DMS153 treated with DMSO at 0.1 percent for 48 hours (cell line): ENCODE results near the gene NRCAM.

Experiments used
- DNase-seq: peaks from one replicate; lab custom pipeline; 2025; ENCODE audit not compliant: unreplicated experiment; lab: John Stamatoyannopoulos, UW

The NRCAM gene

DNA sequence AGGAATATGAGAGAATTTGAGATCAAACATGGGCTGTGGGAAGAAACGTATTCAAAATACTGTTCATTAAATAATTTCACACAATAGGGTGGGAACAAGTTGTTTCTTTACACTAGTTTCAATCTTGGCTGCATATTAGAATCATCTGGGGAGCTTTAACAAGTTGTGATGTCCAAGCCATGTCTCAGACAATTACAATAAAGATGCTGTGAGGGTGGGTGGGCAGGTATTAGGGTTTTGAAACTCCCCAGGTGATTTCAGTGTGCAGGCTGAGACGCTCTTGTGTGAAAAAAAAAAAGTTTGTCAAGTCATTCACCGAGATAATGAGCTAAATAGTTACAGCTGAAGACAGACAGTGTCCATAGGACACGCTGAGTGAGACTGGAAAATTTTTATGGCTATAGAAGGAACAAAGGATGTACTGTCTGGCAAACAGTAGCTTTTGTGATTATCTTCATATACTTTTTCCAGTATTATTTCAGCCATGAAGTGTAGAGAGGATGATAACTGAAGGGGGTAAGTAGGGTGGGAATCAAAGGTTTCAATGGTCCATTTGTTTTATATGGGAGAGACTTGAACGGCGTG lies 313.5 kb downstream of the NRCAM start:
- DNase-seq, result no peak

DNA sequence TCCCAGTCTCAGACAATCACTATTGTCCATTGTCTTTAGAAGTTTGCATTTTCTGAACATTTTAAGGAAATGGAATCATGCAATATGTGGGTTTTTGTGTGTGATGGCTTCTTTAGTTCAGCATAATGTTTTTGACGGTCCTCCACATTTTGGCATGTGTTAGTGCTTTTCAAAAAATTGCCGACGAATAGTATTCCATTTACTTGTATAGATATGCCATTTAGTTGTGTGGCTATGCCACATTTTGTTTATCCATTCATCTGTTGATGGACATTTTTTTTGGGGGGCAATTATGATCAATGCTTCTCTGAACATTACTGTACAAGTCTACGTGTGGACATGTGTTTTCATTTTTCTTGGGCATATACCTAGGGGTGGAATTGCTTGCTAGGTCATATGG lies 314.1 kb downstream of the NRCAM start:
- no peak for DNase-seq

DNA sequence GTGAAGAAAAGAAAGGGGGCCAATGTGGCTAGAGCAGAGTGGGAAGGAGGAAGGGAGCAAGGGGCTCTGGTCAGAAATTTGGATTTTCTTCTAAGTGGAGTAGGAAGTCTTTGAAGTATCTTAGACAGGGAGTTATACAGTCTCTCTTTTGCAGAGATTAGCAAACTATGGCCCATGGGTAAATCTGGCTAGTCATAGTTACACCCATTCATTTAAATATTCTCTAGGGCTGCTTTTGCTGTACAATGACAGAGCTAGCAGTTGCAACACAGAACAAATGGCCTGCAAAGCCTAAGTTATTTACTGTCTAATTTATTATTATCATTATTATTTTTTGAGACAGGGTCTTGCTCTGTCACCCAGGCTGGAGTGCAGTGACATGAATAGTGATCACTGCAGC lies 315.6 kb downstream of the NRCAM start:
- DNase-seq, result no peak

DNA sequence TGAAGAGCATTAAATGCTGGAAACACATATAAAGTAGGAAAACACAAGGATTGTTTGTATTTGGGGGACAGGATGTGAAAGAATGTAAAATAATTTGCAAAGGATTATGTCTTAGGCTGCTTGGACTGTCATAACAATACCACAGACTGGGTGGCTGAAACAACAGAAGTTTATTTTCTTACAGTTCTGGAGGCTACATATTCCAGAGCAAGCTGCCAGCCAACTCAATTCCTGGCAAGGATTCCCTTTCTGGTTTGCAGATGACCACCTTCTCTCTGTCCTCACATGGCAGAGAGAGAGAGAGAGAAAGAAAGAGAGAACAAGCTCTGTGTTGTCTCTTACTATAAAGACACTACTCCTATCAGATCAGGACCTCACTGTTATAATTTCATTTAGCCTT lies 317.3 kb downstream of the NRCAM start:
- no peak for DNase-seq

DNA sequence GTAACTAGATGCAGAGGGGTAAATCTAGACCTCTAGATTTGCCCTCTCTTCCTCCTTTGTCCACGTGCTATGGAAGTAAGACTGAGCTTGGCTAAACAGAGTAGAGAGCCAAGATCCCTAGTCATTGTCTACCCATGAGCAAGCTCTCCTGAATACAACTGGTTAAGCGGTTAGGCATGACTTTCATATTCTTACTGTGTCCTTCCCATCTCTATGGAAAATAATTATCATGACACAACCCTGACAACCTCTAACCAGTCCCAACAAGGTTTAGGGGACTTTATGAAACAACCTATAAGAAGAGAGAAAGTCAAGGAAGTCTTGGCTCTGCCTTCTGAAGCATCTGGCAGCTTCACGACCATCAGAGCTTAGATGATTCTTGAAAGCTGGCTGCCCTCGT lies 318.2 kb downstream of the NRCAM start:
- DNase-seq, result no peak

DNA sequence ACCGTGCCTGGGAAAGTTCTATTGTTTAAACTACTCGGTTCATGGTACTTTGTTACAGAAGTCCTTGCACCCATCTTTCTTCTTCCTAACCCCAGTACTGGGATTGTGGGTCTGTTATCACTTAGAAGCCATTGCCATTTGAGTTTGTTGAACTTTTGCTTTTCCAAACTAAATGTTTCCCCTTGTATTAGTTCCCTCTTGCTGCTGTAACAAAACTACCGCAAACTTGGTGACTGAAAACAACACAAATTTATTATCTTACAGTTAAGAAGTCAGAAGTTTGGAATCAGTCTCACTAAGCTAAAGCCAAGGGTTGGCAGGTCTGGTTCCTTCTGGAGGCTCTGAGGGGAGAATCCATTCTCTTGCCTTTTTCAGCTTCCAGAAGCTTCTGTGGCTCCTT lies 319.2 kb downstream of the NRCAM start:
- no peak for DNase-seq

DNA sequence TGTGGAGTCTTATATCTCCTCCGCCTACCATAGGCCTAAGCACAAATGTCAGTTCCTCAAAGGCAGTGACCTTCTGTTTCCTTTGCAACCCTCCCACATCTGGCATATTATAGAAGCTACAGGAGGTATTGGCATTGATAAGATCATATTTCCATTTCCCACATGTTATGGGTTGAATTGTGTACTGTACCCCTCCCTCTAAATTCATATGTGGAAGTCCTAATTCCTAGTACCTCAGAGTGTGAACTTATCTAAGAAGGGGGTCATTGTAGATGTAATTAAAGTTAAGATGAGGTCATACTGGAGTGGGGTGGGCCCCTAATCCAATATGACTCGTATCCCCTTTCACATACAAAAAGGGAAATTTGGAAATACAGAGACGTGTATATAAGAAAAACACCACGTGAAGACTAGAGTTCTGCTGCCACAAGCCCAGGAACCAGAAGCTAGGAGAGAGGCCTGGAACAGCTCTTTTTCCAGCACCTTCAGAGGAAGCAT lies 320.0 kb downstream of the NRCAM start:
- no peak for DNase-seq

DNA sequence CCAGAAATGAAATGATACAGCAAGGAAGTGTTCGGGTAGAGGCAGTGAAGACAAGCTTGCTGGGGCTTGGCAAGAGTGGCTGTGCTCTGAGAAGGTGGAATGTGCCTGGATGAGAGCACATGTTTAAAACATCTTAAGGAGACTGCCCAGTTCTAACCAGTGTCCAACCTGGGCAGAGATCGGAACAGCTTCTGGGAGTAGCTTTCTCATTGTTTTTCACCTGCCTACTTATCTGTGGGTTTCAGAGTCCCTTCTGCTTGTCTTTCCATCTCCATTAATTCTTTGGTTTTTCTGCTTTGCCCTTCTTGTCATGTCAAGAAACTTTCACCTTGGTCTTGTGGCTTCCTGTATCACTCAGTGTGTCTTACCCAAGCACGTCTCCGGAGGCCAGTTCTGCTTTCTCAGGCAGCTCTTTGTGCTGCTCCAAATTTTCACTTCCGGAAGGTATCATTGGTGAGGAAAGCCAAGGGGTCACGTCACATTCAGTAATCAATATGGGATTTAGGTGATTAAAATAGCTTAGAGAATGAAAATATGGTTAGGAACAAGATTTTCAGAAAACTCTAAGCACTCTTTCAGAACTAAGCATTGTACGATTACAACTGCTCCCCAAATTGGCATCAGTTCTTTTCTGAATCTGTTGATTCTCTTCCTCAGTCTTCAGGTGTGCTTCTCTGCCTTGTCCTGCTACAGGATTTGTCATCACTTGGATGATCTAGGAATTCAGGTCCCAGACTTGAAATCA lies 320.6 kb downstream of the NRCAM start:
- no peak for DNase-seq

DNA sequence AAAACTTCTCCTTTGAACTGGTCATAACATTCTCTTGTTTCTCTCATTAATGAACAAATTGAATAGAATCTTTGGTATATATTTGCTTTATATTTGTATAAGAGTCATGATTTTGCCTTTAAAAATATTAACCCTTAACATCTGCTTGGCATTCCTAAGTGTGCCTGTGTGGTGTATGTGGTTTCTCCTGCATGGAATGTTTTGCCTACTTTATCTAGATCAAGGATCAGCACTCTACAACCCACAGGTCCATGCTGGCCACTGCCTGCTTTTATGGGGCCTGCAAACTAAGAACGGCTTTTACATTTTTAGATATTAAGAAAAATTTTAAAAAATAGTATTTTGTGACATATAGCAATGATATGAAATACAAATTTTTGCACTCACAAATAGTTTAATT lies 321.8 kb downstream of the NRCAM start:
- DNase-seq, result no peak

DNA sequence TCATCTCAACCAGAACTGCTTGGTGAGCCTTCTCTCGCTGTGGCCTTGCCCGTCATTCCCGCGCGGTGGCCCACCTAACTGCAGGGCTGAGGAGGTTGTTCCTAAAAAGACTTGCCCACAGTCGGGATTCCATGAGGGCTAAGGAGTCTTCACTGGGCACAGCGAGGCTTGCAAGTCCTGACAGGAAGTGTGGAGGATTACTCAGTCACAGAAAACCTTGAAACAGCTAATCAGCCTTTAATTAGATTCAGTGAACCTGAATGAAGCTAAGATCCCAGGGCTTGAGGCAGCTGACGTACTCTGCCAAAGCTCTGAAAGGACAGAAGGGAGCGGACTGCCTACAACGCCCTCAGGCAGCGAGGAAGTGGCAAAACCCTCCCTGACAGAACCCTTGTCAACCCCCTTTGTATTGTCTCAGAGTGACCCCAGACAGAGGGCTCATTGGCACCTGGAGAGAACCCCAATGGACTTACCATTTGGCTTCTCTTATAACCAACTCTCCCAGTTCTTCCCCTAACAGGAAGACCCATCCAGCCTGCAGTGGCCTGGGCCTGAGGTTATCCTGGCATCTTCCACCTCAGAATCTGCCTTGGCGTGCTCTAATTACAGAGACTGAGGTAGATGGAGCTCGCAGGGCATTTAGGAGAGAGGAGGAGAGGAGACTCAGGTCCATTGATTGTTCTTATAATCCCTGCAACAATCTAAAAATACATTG lies 323.5 kb downstream of the NRCAM start:
- no peak for DNase-seq

DNA sequence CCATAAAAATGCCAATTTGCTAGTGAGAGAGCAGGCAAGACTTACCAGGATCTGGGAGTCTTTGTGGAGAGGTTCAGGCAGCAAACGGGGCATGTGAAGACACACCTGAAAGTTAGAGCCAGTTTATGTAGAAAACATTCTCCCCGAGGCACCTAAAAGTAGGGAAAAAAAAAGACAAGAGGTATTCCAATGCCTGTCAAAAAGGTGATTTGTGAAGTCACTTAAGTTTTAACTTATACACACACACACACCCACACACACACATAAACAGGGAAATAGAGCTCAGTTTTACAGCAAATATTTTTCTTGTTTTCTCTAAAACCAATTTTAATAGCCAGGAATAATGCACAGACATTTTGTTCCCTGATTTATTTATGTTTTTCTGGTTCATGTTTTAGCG lies 326.0 kb downstream of the NRCAM start, which contains the start of gene LAMB4:
LAMB4 (minus strand) TSS at position 101 of the 400 bp plus-strand sequence. CDS start 7,197 bp downstream, outside the sequence.
- DNase-seq, result no peak

DNA sequence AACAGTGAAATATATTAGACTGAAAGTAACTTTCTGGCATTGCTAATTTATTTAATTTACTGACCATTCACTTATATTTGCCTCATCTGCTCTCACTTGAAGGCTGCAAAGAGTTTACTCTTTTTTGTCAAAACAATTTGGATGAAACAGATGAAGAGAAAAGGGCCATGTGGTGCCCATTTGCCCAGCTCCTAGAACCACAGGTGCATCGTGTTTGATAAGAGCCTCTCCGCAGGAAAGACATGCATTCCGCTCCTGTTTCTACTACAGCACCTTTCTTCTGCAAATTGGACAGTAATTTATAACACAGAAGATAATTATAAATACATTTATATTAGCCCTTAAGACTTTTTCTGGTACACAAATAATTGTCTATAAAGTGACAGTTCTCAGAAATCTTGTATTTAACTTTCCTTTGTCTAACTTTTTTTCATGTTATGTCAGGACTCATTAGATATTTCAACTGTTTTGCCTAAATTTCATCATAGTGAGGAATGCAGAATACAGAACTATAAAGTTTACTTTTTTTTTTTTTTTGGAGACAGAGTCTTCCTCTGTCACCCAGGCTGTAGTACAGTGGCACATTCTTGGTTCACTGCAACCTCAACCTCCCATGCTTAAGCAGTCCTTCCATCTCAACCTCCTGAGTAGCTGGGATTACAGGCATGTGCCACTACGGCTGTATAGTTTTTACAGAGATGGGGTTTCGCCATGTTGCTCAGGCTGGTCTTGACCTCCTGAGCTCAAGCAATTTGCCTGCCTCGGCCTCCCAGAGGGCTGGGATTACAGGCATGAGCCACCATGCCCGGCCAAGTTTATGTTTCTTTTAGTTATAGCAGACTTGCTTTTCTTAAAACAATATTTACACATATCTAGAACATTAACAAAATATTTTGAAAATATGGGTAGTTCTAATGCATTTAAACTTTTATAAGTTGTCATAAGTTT lies 326.9 kb downstream of the NRCAM start:
- DNase-seq, result no peak

DNA sequence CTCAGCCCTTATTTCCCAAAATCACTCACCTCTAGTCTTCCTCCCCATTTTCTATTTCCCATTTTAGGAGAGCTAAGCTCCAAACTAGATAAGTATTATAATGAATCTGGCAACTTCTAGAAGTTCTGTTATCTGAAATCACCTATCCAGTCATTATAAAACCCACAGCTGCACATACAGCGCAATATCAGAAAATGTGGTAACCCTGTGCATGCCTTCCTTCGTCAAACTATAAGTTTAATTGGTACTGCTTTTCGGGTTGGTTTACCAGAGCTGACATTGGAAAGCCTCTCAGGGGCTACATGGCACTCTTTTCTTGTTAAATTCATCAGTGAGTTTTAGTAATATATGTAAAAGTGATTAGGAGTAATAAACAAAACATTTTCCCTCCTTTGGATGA lies 327.7 kb downstream of the NRCAM start:
- DNase-seq, result no peak

DNA sequence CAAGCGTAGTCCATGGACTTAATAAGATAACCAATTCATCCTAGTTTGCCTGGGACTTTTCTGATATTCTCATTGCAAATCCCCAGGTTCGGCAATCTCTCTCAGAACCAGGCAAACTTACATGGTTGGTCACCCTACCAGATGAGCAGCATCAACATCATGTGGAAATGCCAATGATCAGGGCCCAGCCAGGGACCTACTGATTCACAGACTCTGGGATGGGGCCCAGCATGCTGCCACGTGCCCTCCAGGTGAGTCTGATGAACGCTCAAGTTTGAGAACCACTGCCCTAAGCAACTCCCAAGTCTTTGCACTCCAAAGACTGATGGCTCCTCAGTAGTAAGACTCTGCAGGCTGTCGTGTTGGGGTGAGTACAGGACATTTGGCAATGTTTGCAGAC lies 328.8 kb downstream of the NRCAM start:
- DNase-seq, result no peak

DNA sequence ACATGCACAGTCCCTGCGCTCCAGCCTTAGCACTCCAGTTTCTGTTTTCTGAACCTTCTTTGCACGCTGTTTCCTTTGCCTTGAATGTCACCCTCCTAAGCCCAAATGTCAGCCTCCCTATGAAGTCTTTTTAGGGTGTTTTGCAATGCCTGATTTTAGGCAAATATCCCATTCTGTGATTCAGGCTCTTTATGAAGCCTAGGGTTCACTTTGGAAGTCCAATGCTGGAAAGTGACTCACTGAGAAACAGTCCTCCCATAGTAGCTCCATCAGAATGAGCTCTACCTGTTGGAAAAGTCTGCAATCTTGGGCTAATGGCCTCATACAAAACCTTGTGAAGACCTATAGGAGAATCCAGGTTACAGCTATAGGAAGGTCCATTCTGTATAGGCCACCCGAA lies 331.4 kb downstream of the NRCAM start:
- DNase-seq, result no peak

DNA sequence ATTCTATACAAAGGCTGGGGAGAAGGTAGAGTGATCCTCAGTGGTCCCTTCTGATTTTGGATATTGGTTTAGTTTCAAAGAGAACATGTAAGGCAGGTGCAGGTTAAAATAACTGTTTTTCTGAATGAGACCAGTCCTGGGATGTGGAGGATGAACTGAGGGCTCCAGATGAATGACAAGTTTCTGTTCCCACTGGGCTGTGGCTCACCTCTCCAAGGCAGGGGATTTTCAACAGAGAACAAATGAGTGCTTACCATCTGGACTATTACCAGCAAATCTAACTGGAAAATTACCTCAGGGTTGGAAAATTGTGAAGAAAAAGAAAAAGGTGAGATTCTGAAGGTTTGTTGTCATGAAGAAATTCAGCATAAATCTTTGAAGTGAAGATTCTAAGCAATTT lies 334.1 kb downstream of the NRCAM start:
- no peak for DNase-seq

DNA sequence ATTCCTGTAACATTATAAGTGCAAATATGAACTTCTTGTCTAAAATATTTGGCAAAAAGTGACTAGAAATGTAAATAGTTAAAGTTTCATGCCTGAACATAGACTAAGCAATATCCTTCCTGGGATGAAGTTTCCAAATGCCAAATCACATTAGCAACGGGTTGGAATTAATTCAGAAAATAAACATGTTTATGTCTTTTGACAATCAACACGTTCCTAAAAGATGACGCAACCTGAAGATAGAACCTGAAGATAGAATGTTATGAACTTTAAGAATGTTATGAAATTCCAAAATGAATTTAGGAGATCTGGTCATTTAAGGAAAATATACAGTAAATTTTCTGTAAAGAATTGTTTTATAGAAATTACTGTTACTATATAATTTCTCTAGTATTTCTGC lies 335.3 kb downstream of the NRCAM start:
- DNase-seq, result no peak

DNA sequence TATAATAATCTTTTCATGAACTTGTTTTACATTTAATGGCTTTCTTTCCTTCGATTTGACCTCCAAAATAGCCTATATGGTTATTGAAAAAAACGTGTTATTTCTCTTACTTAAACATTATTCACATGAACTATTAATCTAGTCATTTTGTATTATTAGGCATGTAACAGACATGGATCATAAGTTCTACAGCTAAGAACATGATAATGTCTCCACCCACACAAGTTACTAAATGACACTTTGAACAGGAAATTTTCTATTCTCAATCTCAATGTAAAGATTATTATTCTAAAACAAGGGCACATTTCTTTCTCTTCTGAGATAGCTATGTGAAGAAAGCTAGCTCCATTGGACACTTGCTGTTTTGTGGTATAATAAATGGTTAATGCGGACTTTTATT lies 336.0 kb downstream of the NRCAM start:
- no peak for DNase-seq

DNA sequence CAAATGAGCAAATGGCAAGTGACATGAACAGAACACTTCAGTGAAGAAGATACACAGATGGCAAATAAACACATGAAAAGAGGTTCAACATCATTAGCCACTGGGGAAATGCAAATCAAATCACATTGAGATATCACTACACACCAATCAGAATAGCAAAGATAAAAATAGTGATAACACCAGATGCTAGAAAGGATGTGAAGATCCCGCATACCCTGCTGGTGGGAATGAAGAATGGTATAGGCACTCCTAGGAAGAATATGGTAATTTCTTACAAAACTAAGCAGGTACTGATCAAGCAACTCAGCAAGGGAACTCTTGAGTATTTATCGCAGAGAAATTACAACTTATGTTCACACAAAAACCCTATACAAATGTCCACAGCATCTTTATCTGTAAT lies 337.3 kb downstream of the NRCAM start:
- DNase-seq, result no peak

DNA sequence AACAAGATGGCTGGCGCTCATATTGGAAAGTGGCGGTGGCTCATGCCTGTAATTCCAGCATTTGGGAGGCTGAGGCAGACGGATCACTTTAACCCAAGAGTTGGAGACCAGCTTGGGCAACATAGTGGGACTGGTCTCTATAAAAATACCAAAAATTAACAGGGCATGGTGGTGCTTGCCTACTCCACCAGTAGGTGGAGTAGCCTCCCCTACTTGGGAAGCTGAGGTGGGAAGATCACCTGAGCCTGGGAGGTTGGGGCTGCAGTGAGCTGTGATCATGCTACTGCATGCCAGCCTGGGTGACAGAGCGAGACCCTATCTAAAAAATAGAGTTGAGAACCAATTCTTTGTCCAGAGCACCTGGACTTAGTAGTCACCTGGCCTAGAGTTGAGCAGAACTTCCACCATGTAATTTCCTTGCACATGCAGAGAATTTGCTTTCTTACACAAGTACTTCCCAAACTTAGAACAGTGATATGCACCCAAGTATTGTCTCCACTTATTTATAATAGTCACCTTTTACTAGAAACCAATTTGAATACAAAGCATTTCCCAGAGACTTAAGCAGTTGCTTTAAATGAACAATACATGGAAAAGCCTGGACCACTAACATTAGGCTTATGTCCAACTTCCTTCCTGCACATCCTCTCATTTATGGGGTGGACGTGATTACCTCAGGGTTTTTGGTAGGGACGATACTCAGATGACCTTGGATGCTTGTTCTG lies 342.0 kb downstream of the NRCAM start:
- DNase-seq, result no peak
